ENCODE measurements around the gene LSS.

DNA sequence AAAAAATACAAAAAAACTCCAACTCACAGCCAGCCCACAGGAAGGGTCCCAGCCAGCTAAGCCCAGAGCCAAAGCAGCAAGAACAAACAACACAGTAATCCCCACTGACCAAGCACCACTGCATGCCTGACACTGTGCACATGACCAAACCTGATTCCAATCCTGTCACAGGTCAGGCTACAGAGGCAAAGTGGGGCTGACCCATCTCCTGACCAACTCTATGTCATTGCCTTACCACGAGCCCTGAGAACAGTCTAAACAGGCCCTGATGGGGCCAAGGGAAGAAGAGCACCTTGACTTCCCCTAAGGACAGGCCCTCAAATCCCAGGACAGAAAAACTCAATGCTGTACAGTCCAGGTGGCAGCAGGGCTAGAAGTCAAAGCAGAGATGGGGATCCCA, 2.4 kb downstream of the LSS start:
- no peak for TF ChIP-seq POLR2A (IDR thresholded peaks at IDR 0.05)
- TF ChIP-seq, protein P1, sequence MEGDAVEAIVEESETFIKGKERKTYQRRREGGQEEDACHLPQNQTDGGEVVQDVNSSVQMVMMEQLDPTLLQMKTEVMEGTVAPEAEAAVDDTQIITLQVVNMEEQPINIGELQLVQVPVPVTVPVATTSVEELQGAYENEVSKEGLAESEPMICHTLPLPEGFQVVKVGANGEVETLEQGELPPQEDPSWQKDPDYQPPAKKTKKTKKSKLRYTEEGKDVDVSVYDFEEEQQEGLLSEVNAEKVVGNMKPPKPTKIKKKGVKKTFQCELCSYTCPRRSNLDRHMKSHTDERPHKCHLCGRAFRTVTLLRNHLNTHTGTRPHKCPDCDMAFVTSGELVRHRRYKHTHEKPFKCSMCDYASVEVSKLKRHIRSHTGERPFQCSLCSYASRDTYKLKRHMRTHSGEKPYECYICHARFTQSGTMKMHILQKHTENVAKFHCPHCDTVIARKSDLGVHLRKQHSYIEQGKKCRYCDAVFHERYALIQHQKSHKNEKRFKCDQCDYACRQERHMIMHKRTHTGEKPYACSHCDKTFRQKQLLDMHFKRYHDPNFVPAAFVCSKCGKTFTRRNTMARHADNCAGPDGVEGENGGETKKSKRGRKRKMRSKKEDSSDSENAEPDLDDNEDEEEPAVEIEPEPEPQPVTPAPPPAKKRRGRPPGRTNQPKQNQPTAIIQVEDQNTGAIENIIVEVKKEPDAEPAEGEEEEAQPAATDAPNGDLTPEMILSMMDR (IDR thresholded peaks at IDR 0.05), result no peak
